ENCODE data around the gene MAN2B2. TPM values are rescaled to one million over a fixed set of nuclear protein-coding genes. Genes with fewer than 3 reads are reported as not detected.

The MAN2B2 gene
- total RNA-seq, 1 experiment from 2014 or later, result 5.0 TPM

GRCh38 chr4:6575503-6576240 is 683 bp downstream of the MAN2B2 start:
- DNase-seq, result no peak
- Histone ChIP-seq H3K4me3 (peak overlapping the region; percentile 67), H3K36me3 (no peaks in the 10 kb centered on the region), H3K9me3 (no peaks in the 10 kb centered on the region), H3K27me3 (no peaks in the 10 kb centered on the region)

- no peaks in the 10 kb centered on the region for H3K9me3 ChIP-seq
- H3K36me3 ChIP-seq, result no peaks in the 10 kb centered on the region
- DNase-seq, result no peak
- no peaks in the 10 kb centered on the region for H3K27me3 ChIP-seq
- H3K4me3 ChIP-seq, result no peak overlapping the region
Observed at GRCh38 chr4:6576512-6576911, 1.5 kb downstream of the MAN2B2 start.

GRCh38 chr4:6576932-6577331 is 1.9 kb downstream of the MAN2B2 start:
- no peak for DNase-seq
- no peaks in the 10 kb centered on the region for H3K9me3 ChIP-seq

GRCh38 chr4:6577409-6577808 is 2.4 kb downstream of the MAN2B2 start:
- H3K27me3 ChIP-seq, result no peaks in the 10 kb centered on the region
- no peak for DNase-seq
- no peak overlapping the region for H3K4me3 ChIP-seq
- no peaks in the 10 kb centered on the region for H3K36me3 ChIP-seq
- H3K9me3 ChIP-seq, result no peaks in the 10 kb centered on the region

More at GRCh38 chr4:6576932-6577331, 1.9 kb downstream of the MAN2B2 start:
- Histone ChIP-seq H3K36me3 (no peaks in the 10 kb centered on the region), H3K4me3 (no peak overlapping the region), H3K27me3 (no peaks in the 10 kb centered on the region)

GRCh38 chr4:6578221-6578620 is 3.2 kb downstream of the MAN2B2 start:
- Histone ChIP-seq H3K36me3 (no peaks in the 10 kb centered on the region), H3K27me3 (no peaks in the 10 kb centered on the region), H3K9me3 (no peaks in the 10 kb centered on the region), H3K4me3 (no peak overlapping the region)
- DNase-seq, result no peak

- no peak for DNase-seq
- Histone ChIP-seq H3K27me3 (no peaks in the 10 kb centered on the region), H3K4me3 (no peak overlapping the region), H3K36me3 (no peaks in the 10 kb centered on the region), H3K9me3 (no peaks in the 10 kb centered on the region)
Observed at GRCh38 chr4:6580353-6580752, 5.4 kb downstream of the MAN2B2 start.

GRCh38 chr4:6581566-6582121 is 6.7 kb downstream of the MAN2B2 start:
- no peaks in the 10 kb centered on the region for H3K27me3 ChIP-seq
- no peak overlapping the region for H3K4me3 ChIP-seq
- H3K36me3 ChIP-seq, result no peaks in the 10 kb centered on the region
- DNase-seq, result no peak
- no peaks in the 10 kb centered on the region for H3K9me3 ChIP-seq

- no peaks in the 10 kb centered on the region for H3K27me3 ChIP-seq
- no peak overlapping the region for H3K4me3 ChIP-seq
- no peak for DNase-seq
- H3K9me3 ChIP-seq, result no peaks in the 10 kb centered on the region
- no peaks in the 10 kb centered on the region for H3K36me3 ChIP-seq
Observed at GRCh38 chr4:6582889-6583490, 8.0 kb downstream of the MAN2B2 start.

GRCh38 chr4:6584865-6585264 is 9.9 kb downstream of the MAN2B2 start:
- Histone ChIP-seq H3K9me3 (no peaks in the 10 kb centered on the region), H3K4me3 (no peak overlapping the region), H3K36me3 (no peaks in the 10 kb centered on the region), H3K27me3 (no peaks in the 10 kb centered on the region)
- no peak for DNase-seq

- DNase-seq, result no peak
- H3K36me3 ChIP-seq, result no peaks in the 10 kb centered on the region
- H3K4me3 ChIP-seq, result no peak overlapping the region
- H3K27me3 ChIP-seq, result no peaks in the 10 kb centered on the region
- H3K9me3 ChIP-seq, result no peaks in the 10 kb centered on the region
Observed at GRCh38 chr4:6586715-6587325, 11.8 kb downstream of the MAN2B2 start.

GRCh38 chr4:6589444-6589843 is 14.5 kb downstream of the MAN2B2 start:
- no peaks in the 10 kb centered on the region for H3K9me3 ChIP-seq
- DNase-seq, result no peak
- H3K36me3 ChIP-seq, result no peaks in the 10 kb centered on the region
- H3K27me3 ChIP-seq, result no peaks in the 10 kb centered on the region
- no peak overlapping the region for H3K4me3 ChIP-seq

GRCh38 chr4:6591313-6591712 is 16.3 kb downstream of the MAN2B2 start:
- Histone ChIP-seq H3K27me3 (no peaks in the 10 kb centered on the region), H3K4me3 (no peak overlapping the region), H3K36me3 (no peaks in the 10 kb centered on the region), H3K9me3 (no peaks in the 10 kb centered on the region)
- no peak for DNase-seq

- Histone ChIP-seq H3K9me3 (no peaks in the 10 kb centered on the region), H3K27me3 (no peaks in the 10 kb centered on the region), H3K4me3 (no peak overlapping the region), H3K36me3 (no peaks in the 10 kb centered on the region)
- no peak for DNase-seq
Observed at GRCh38 chr4:6591781-6592180, 16.8 kb downstream of the MAN2B2 start.

GRCh38 chr4:6592804-6593563 is 18.0 kb downstream of the MAN2B2 start:
- no peak for DNase-seq
- Histone ChIP-seq H3K36me3 (no peaks in the 10 kb centered on the region), H3K27me3 (no peaks in the 10 kb centered on the region), H3K9me3 (no peaks in the 10 kb centered on the region), H3K4me3 (no peak overlapping the region)

- no peak for DNase-seq
- H3K27me3 ChIP-seq, result no peaks in the 10 kb centered on the region
- H3K4me3 ChIP-seq, result no peak overlapping the region
- H3K36me3 ChIP-seq, result no peaks in the 10 kb centered on the region
- no peaks in the 10 kb centered on the region for H3K9me3 ChIP-seq
Observed at GRCh38 chr4:6594341-6594740, 19.4 kb downstream of the MAN2B2 start.

- peak; percentile 9 for DNase-seq
- no peaks in the 10 kb centered on the region for H3K36me3 ChIP-seq
- H3K27me3 ChIP-seq, result no peaks in the 10 kb centered on the region
- H3K4me3 ChIP-seq, result no peak overlapping the region
- no peaks in the 10 kb centered on the region for H3K9me3 ChIP-seq
Observed at GRCh38 chr4:6594826-6595355, 19.9 kb downstream of the MAN2B2 start.

Data from MG63 (cell line).